ENCODE results near the gene NPAS4.

NPAS4 gene

GRCh38 chr11:66467756-66468155 lies 46.9 kb downstream of the NPAS4 start:
- H3K36me3 ChIP-seq: peaks cover 7 to 20% (median 14%) of the 10 kb centered on the region in 11 experiments; a peak in 20 of 22 replicates
- no peak for TF ChIP-seq Cebpa-rat (IDR thresholded peaks at IDR 0.05)
- peaks cover 0 to 18% (median 12%) of the 10 kb centered on the region in 11 experiments; a peak in 9 of 22 replicates for H4K20me1 ChIP-seq
- H3K9me3 ChIP-seq (replicated peaks in 1 of 11): peaks cover 3 to 14% (median 11%) of the 10 kb centered on the region in 11 experiments; a peak in 14 of 22 replicates
- peak overlapping the region in 10 of 11 experiments; percentile 52 to 77 (median 72); a peak in 16 of 22 replicates for H3K27ac ChIP-seq
- peak overlapping the region; percentile 64 to 84 (median 74) for H3K4me3 ChIP-seq
- H3K27me3 ChIP-seq: no peaks in the 10 kb centered on the region
- H3K4me1 ChIP-seq: peaks cover 38 to 57% (median 45%) of the 10 kb centered on the region in 10 experiments
- H3K4me2 ChIP-seq: peak overlapping the region; percentile 94 to 100 (median 98)
- H3K9ac ChIP-seq: peak overlapping the region; percentile 65 to 84 (median 80); a peak in 21 of 22 replicates

- no peaks in the 10 kb centered on the region for H3K27me3 ChIP-seq
- H3K4me3 ChIP-seq: no peak overlapping the region
- H3K4me2 ChIP-seq: peak overlapping the region in 10 of 11 experiments; percentile 94 to 100 (median 98); a peak in 18 of 22 replicates
- peaks cover 17 to 29% (median 23%) of the 10 kb centered on the region in 11 experiments for H3K36me3 ChIP-seq
- peaks cover 38 to 55% (median 45%) of the 10 kb centered on the region in 10 experiments for H3K4me1 ChIP-seq
- no peak for TF ChIP-seq Cebpa-rat (IDR thresholded peaks at IDR 0.05)
- H4K20me1 ChIP-seq: peaks cover 0 to 18% (median 12%) of the 10 kb centered on the region in 11 experiments; a peak in 9 of 22 replicates
- H3K27ac ChIP-seq: peak overlapping the region in 1 of 11 experiments; percentile 77; a peak in 2 of 22 replicates
- peak overlapping the region in 2 of 11 experiments; percentile 80 to 83; a peak in 1 of 22 replicates for H3K9ac ChIP-seq
- peaks cover 0 to 4% (median 2%) of the 10 kb centered on the region in 11 experiments; a peak in 5 of 22 replicates for H3K9me3 ChIP-seq (replicated peaks in 1 of 11)
These were observed 47.9 kb downstream of the NPAS4 start for GRCh38 chr11:66468691-66469090.

- H3K4me1 ChIP-seq: peaks cover 38 to 55% (median 45%) of the 10 kb centered on the region in 10 experiments
- TF ChIP-seq Cebpa-rat (IDR thresholded peaks at IDR 0.05): no peak
- peak overlapping the region in 1 of 11 experiments; percentile 77; a peak in 1 of 22 replicates for H3K27ac ChIP-seq
- H3K27me3 ChIP-seq: no peaks in the 10 kb centered on the region
- H3K9me3 ChIP-seq (replicated peaks in 1 of 11): no peaks in the 10 kb centered on the region
- H3K4me2 ChIP-seq: peak overlapping the region in 1 of 11 experiments; percentile 95; a peak in 2 of 22 replicates
- H3K4me3 ChIP-seq: no peak overlapping the region
- H3K36me3 ChIP-seq: peaks cover 22 to 37% (median 31%) of the 10 kb centered on the region in 11 experiments
- peaks cover 0 to 22% (median 13%) of the 10 kb centered on the region in 11 experiments; a peak in 11 of 22 replicates for H4K20me1 ChIP-seq
- no peak overlapping the region for H3K9ac ChIP-seq
These were observed 48.6 kb downstream of the NPAS4 start for GRCh38 chr11:66469441-66469840.

- peaks cover 22 to 42% (median 37%) of the 10 kb centered on the region in 11 experiments for H3K36me3 ChIP-seq
- 0 out of 22 replicates have a peak overlapping the region, but pooled peaks of 1 of the 11 experiments have one; percentile 9 for H3K9ac ChIP-seq
- no peak overlapping the region for H3K27ac ChIP-seq
- peaks cover 0 to 26% (median 13%) of the 10 kb centered on the region in 11 experiments; a peak in 13 of 22 replicates for H4K20me1 ChIP-seq
- H3K27me3 ChIP-seq: no peaks in the 10 kb centered on the region
- H3K4me3 ChIP-seq: no peak overlapping the region
- H3K4me1 ChIP-seq: peaks cover 35 to 51% (median 39%) of the 10 kb centered on the region in 10 experiments
- H3K9me3 ChIP-seq (replicated peaks in 1 of 11): no peaks in the 10 kb centered on the region
- peak overlapping the region in 1 of 11 experiments; percentile 20; a peak in 1 of 22 replicates for H3K4me2 ChIP-seq
- no peak for TF ChIP-seq Cebpa-rat (IDR thresholded peaks at IDR 0.05)
These were observed 49.2 kb downstream of the NPAS4 start for GRCh38 chr11:66470015-66470414.

- Histone ChIP-seq H3K4me2 (no peak overlapping the region), H3K27ac (no peak overlapping the region), H3K36me3 (peaks cover 22 to 53% (median 48%) of the 10 kb centered on the region in 11 experiments), H3K4me1 (peaks cover 23 to 40% (median 28%) of the 10 kb centered on the region in 10 experiments), H3K4me3 (no peak overlapping the region), H3K9me3 (replicated peaks in 1 of 11) (no peaks in the 10 kb centered on the region), H4K20me1 (peaks cover 0 to 37% (median 15%) of the 10 kb centered on the region in 11 experiments; a peak in 14 of 22 replicates), H3K27me3 (no peaks in the 10 kb centered on the region), H3K9ac (no peak overlapping the region)
- no peak for TF ChIP-seq Cebpa-rat (IDR thresholded peaks at IDR 0.05)
These were observed 50.3 kb downstream of the NPAS4 start for GRCh38 chr11:66471142-66471541.

- Histone ChIP-seq H3K4me1 (peaks cover 22 to 36% (median 25%) of the 10 kb centered on the region in 10 experiments), H3K4me2 (no peak overlapping the region), H4K20me1 (peaks cover 0 to 46% (median 22%) of the 10 kb centered on the region in 11 experiments; a peak in 14 of 22 replicates), H3K4me3 (no peak overlapping the region), H3K27ac (no peak overlapping the region), H3K27me3 (no peaks in the 10 kb centered on the region), H3K9me3 (replicated peaks in 1 of 11) (no peaks in the 10 kb centered on the region), H3K9ac (no peak overlapping the region), H3K36me3 (peaks cover 23 to 58% (median 50%) of the 10 kb centered on the region in 11 experiments)
- no peak for TF ChIP-seq Cebpa-rat (IDR thresholded peaks at IDR 0.05)
These were observed 51.2 kb downstream of the NPAS4 start for GRCh38 chr11:66472054-66472453.

GRCh38 chr11:66473167-66473566 lies 52.3 kb downstream of the NPAS4 start:
- Histone ChIP-seq H3K4me3 (no peak overlapping the region), H3K27ac (no peak overlapping the region), H3K9me3 (replicated peaks in 1 of 11) (no peaks in the 10 kb centered on the region), H3K36me3 (peaks cover 24 to 67% (median 50%) of the 10 kb centered on the region in 11 experiments), H3K4me1 (peaks cover 11 to 25% (median 15%) of the 10 kb centered on the region in 10 experiments), H3K4me2 (no peak overlapping the region), H3K27me3 (no peaks in the 10 kb centered on the region), H4K20me1 (peaks cover 0 to 54% (median 20%) of the 10 kb centered on the region in 11 experiments; a peak in 13 of 22 replicates), H3K9ac (no peak overlapping the region)
- no peak for TF ChIP-seq Cebpa-rat (IDR thresholded peaks at IDR 0.05)

- Histone ChIP-seq H3K9me3 (replicated peaks in 1 of 11) (no peaks in the 10 kb centered on the region), H4K20me1 (peaks cover 0 to 54% (median 19%) of the 10 kb centered on the region in 11 experiments; a peak in 12 of 22 replicates), H3K27me3 (no peaks in the 10 kb centered on the region), H3K36me3 (peaks cover 24 to 67% (median 50%) of the 10 kb centered on the region in 11 experiments), H3K9ac (no peak overlapping the region), H3K27ac (no peak overlapping the region), H3K4me2 (no peak overlapping the region), H3K4me3 (no peak overlapping the region), H3K4me1 (peaks cover 7 to 21% (median 13%) of the 10 kb centered on the region in 10 experiments)
- no peak for TF ChIP-seq Cebpa-rat (IDR thresholded peaks at IDR 0.05)
These were observed 53.0 kb downstream of the NPAS4 start for GRCh38 chr11:66473608-66474515.
